Endothelial cell of umbilical vein (primary cell): ENCODE data around the gene HNRNPL. TPM values are rescaled to one million over a fixed set of nuclear protein-coding genes. Genes with fewer than 3 reads are reported as not detected.

ENCODE experiments used
- BruUV-seq: library from RNA; stranded (reverse); fragments of 400-500 nt; replicated peaks from 2 replicates; lab custom pipeline; 2021; lab: Mats Ljungman, UMichigan
- CTCF ChIA-PET: fragments of 300-600, 350-600 bp; sonication (Branson Sonifier 250); formaldehyde crosslinking; loops from one replicate; lab custom pipeline; 2021; ENCODE audit warnings: antibody characterized with exemption, inconsistent platforms; lab: Charles Lee
- POLR2A ChIA-PET: fragments of 300-600, 350-600 bp; sonication (Branson Sonifier 250); formaldehyde crosslinking; loops from one replicate; lab custom pipeline; 2021; ENCODE audit warnings: antibody characterized with exemption, inconsistent platforms; lab: Charles Lee
- DNase-seq: peaks from one replicate; pipeline ENCODE4 v3.0.0-alpha.2; 2011; ENCODE audit warnings: low read depth, low spot score
- FAIRE-seq: peaks from 2 replicates; lab custom pipeline; 2011; peaks lifted over from hg19 to GRCh38; lab: Jason Lieb, UNC
- H2AFZ ChIP-seq: 2 replicates; pipeline ENCODE4 v1.6.0; 2012; ENCODE audit warnings: low read depth, low read length, control low read depth, inconsistent platforms
- H3K27ac ChIP-seq: 2 replicates; pipeline ENCODE4 v1.5.1; 2011; ENCODE audit warnings: low read depth, mild to moderate bottlenecking, control low read depth, low read length, moderate library complexity; ENCODE audit not compliant: insufficient read depth
- H3K27me3 ChIP-seq, 2 experiments: 2 replicates each; pipeline versions ENCODE4 v1.6.0 to v1.6.1; 2011; ENCODE audit warnings: low read length in 2 of 2, mixed read lengths in 1 of 2; ENCODE audit not compliant: control insufficient read depth in 2 of 2, insufficient read depth in 2 of 2
- H3K36me3 ChIP-seq, 2 experiments: 2 replicates in 1 of 2; 3 replicates in 1 of 2; pipeline ENCODE4 v1.5.1; 2011; ENCODE audit warnings: low read length in 2 of 2, mild to moderate bottlenecking in 1 of 2, moderate library complexity in 1 of 2; ENCODE audit not compliant: control insufficient read depth in 2 of 2, insufficient read depth in 2 of 2; ENCODE audit errors: extremely low read depth in 1 of 2
- H3K4me1 ChIP-seq: 3 replicates; pipeline ENCODE4 v1.5.1; 2011; ENCODE audit warnings: mild to moderate bottlenecking, low read length; ENCODE audit not compliant: control insufficient read depth, insufficient read depth; ENCODE audit errors: extremely low read depth
- H3K4me2 ChIP-seq: 2 replicates; pipeline ENCODE4 v1.6.1; 2011; ENCODE audit warnings: low read length, control low read depth, mixed read lengths; ENCODE audit not compliant: insufficient read depth
- H3K4me3 ChIP-seq, 3 experiments: fragments of 200-600 bp in 1 of 3; sonication (generic), shearing (Covaris generic) in 1 of 3; replicated peaks in 1 of 3; 2 replicates each; pipeline ENCODE4 v1.5.1; 2011 to 2016; ENCODE audit warnings: control low read depth in 3 of 3, low read length in 3 of 3, mild to moderate bottlenecking in 2 of 3, inconsistent platforms in 1 of 3, low read depth in 1 of 3, moderate library complexity in 1 of 3; ENCODE audit not compliant: insufficient read depth in 1 of 3
- H3K79me2 ChIP-seq: 2 replicates; pipeline ENCODE4 v1.6.0; 2012; ENCODE audit warnings: low read length, inconsistent platforms; ENCODE audit not compliant: control insufficient read depth, insufficient read depth
- H3K9ac ChIP-seq: replicated peaks from 2 replicates; pipeline ENCODE3; 2011; ENCODE audit warnings: low read length, control low read depth; ENCODE audit not compliant: insufficient read depth; ENCODE audit errors: extremely low read depth
- H3K9me1 ChIP-seq: replicated peaks from 3 replicates; pipeline ENCODE4 v1.6.0; 2011; ENCODE audit warnings: mild to moderate bottlenecking, low read length; ENCODE audit not compliant: control insufficient read depth, insufficient read depth; ENCODE audit errors: extremely low read depth
- H3K9me3 ChIP-seq: replicated peaks from 2 replicates; pipeline ENCODE4 v1.5.1; 2012; ENCODE audit warnings: low read length, inconsistent platforms; ENCODE audit not compliant: control insufficient read depth, insufficient read depth
- H4K20me1 ChIP-seq: replicated peaks from 2 replicates; pipeline ENCODE3; 2011; ENCODE audit warnings: mild to moderate bottlenecking, low read length; ENCODE audit not compliant: control insufficient read depth, insufficient read depth; ENCODE audit errors: extremely low read depth
- EZH2 ChIP-seq: IDR thresholded peaks from 2 replicates; pipeline ENCODE4 v1.6.1; 2012; ENCODE audit warnings: borderline replicate concordance, low read depth, mild to moderate bottlenecking, moderate library complexity, low read length, inconsistent platforms; ENCODE audit not compliant: severe bottlenecking
- FOS ChIP-seq: IDR thresholded peaks from 2 replicates; pipeline ENCODE4 v1.6.1; 2011; ENCODE audit warnings: mild to moderate bottlenecking, low read length, moderate library complexity, borderline replicate concordance; ENCODE audit not compliant: insufficient read depth
- GATA2 ChIP-seq: IDR thresholded peaks from 2 replicates; pipeline ENCODE4 v1.7.0; 2011; ENCODE audit warnings: low read depth, mild to moderate bottlenecking, moderate library complexity, mixed read lengths, low read length; ENCODE audit not compliant: insufficient read length, insufficient read depth
- JUN ChIP-seq: IDR thresholded peaks from 2 replicates; pipeline ENCODE4 v1.6.1; 2011; ENCODE audit warnings: borderline replicate concordance, low read depth; ENCODE audit not compliant: insufficient read length, insufficient read depth
- MYC ChIP-seq: IDR thresholded peaks from one replicate; pipeline ENCODE4 v1.6.1; 2011; ENCODE audit warnings: mild to moderate bottlenecking, low read depth, low read length
- POLR2A ChIP-seq: IDR thresholded peaks from 2 replicates; pipeline ENCODE4 v1.6.1; 2012; ENCODE audit warnings: low read depth, mild to moderate bottlenecking, control low read depth, low read length
- POLR2AphosphoS5 ChIP-seq: IDR thresholded peaks from 2 replicates; pipeline ENCODE4 v1.6.1; 2012; ENCODE audit warnings: low read depth, mild to moderate bottlenecking, control low read depth, low read length, moderate library complexity; ENCODE audit not compliant: insufficient read depth
- dilution Hi-C: fragments of 300-500 bp; cut with MboI; formaldehyde crosslinking; loops from one replicate; pipeline ENCODE4 v1.15.0; 2019; ENCODE audit warnings: low sequenced_read_pairs; ENCODE audit not compliant: extremely low pct_ligation_motif_present
- intact Hi-C: fragments of 100-400 bp; cut with micrococcal nuclease; formaldehyde crosslinking; loops from one replicate; pipeline ENCODE4 v1.10.0; 2022
- polyA plus RNA-seq, 4 experiments: library from polyadenylated mRNA; depleted of rRNA in 3 of 4; stranded (reverse) in 3 of 4; unstranded in 1 of 4; fragments of >200 nt; gene quantifications; 2 replicates each; pipeline versions ENCODE4 v1.2.1 to v1.2.3, GENCODE V29; 2011 to 2012; ENCODE audit warnings: missing spikeins in 1 of 4
- total RNA-seq: library from RNA; stranded (reverse); gene quantifications from 2 replicates; pipeline ENCODE4 v1.2.3, GENCODE V29; 2021
- TF ChIP-seq, protein P1 (sequence below), 2 donors: IDR thresholded peaks; 1 replicate in 1 of 2; 2 replicates in 1 of 2; pipeline ENCODE4 v1.5.1; 2011; ENCODE audit warnings: low read length in 2 of 2, mild to moderate bottlenecking in 2 of 2, moderate library complexity in 2 of 2, control low read depth in 1 of 2, inconsistent platforms in 1 of 2, low read depth in 1 of 2; ENCODE audit not compliant: insufficient read depth in 1 of 2; ENCODE audit errors: extremely low read depth in 1 of 2
- TF ChIP-seq, protein P2 (sequence below): IDR thresholded peaks from 2 replicates; pipeline ENCODE4 v1.6.1; 2011; ENCODE audit not compliant: insufficient read depth, insufficient read length

The HNRNPL gene
- total and polyA plus RNA-seq, 2 donors (not counting 3 experiments of a cell fraction or from before 2014, with no cell fraction given): 305 to 451 TPM

DNA sequence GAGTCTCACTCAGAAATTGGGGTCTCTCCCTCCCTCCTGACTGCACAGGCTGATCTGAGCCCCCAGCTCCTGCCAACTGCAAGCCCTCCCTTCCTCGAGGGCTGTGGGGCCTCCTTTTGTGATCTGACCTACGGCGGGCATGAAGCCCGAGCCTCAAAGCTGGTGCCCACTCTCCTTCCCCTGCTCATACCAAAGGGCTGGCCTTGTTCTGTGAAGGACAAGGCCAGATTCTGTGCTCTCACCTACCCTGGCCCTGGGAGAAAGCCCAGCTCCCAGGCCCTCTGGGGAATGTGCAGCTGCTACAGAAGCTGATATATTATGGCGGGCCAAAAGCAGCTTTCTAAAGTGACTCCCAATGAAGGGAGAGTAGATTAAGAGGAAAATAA is 9.2 kb downstream of the HNRNPL start:
- no peak overlapping the region for H3K9ac ChIP-seq
- FAIRE-seq: no peak
- no peaks in the 10 kb centered on the region for H3K4me1 ChIP-seq
- H2AFZ ChIP-seq: no peak overlapping the region
- H4K20me1 ChIP-seq: no peaks in the 10 kb centered on the region
- no TSS peak for BruUV-seq
- no peaks in the 10 kb centered on the region for H3K9me3 ChIP-seq
- no peak overlapping the region for H3K27ac ChIP-seq
- no peaks in the 10 kb centered on the region for H3K27me3 ChIP-seq
- H3K4me3 ChIP-seq: no peak overlapping the region
- no peak overlapping the region for H3K4me2 ChIP-seq
- H3K79me2 ChIP-seq: peaks cover 42% of the 10 kb centered on the region
- H3K36me3 ChIP-seq: peaks cover 60 to 85% of the 10 kb centered on the region in 2 experiments
- dilution Hi-C loops: no loop called here
- no peak for DNase-seq
- POLR2A ChIA-PET: interaction anchor here (0.9 to 1.2 kb wide), 2 partner anchors 9 kb away, joined by 3 read pairs; partner anchors contain the start of gene ECH1
- no peak for TF ChIP-seq JUN
- no peak for TF ChIP-seq GATA2
- no peak for TF ChIP-seq POLR2AphosphoS5
- TF ChIP-seq, protein P1, sequence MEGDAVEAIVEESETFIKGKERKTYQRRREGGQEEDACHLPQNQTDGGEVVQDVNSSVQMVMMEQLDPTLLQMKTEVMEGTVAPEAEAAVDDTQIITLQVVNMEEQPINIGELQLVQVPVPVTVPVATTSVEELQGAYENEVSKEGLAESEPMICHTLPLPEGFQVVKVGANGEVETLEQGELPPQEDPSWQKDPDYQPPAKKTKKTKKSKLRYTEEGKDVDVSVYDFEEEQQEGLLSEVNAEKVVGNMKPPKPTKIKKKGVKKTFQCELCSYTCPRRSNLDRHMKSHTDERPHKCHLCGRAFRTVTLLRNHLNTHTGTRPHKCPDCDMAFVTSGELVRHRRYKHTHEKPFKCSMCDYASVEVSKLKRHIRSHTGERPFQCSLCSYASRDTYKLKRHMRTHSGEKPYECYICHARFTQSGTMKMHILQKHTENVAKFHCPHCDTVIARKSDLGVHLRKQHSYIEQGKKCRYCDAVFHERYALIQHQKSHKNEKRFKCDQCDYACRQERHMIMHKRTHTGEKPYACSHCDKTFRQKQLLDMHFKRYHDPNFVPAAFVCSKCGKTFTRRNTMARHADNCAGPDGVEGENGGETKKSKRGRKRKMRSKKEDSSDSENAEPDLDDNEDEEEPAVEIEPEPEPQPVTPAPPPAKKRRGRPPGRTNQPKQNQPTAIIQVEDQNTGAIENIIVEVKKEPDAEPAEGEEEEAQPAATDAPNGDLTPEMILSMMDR (IDR thresholded peaks at IDR 0.05; ENCODE audit: extremely low read depth in 1 of 2, insufficient read depth in 1 of 2, low read depth in 1 of 2, low read length in 2 of 2): no peak
- no peak for TF ChIP-seq MYC
- no peak for TF ChIP-seq EZH2
- no peak for TF ChIP-seq FOS
- TF ChIP-seq, protein P2, sequence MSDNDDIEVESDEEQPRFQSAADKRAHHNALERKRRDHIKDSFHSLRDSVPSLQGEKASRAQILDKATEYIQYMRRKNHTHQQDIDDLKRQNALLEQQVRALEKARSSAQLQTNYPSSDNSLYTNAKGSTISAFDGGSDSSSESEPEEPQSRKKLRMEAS: no peak
- no peak for TF ChIP-seq POLR2A
- CTCF ChIA-PET: interaction anchor here (0.8 to 1.5 kb wide), 2 partner anchors 29 to 47 kb away, joined by 3 read pairs; no protein-coding TSS in a partner anchor
- intact Hi-C loops: no loop called here
- no peaks in the 10 kb centered on the region for H3K9me1 ChIP-seq
